ENCODE data around the gene NQO2. TPM values are rescaled to one million over a fixed set of nuclear protein-coding genes. Genes with fewer than 3 reads are reported as not detected.
A peak's percentile ranks its signal among the peaks of the same experiment; 100 is the strongest.
"Not testable (repeated sequence)": the region's sequence is repeated elsewhere in the genome, so short reads cannot be mapped to it uniquely, and the experiment has no call there.

Gene NQO2
- total RNA-seq, 1 donor from 2014 or later, result 11.8 TPM

GRCh38 chr6:3001146-3001772, 1.6 kb downstream of the NQO2 start:
- Histone ChIP-seq H3K27me3 (no peaks in the 10 kb centered on the region), H3K9me3 (no peaks in the 10 kb centered on the region), H3K4me1 (peaks cover 20% of the 10 kb centered on the region), H3K36me3 (peaks cover 0 to 12% of the 10 kb centered on the region in 2 donors), H3K27ac (no peak overlapping the region), H3K4me3 (no peak overlapping the region)
- intact Hi-C loops (cut with DNase I), result no loop called here
- TF ChIP-seq CTCF (IDR thresholded peaks at IDR 0.05) (no peak), POLR2A (IDR thresholded peaks at IDR 0.05) (no peak), POLR2AphosphoS5 (IDR thresholded peaks at IDR 0.05; ENCODE audit: insufficient read depth in 1 of 2, low read depth in 1 of 2) (no peak)
- no peak for DNase-seq (ENCODE audit: extremely low spot score in 2 of 2)

- DNase-seq (ENCODE audit: extremely low spot score in 2 of 2), result no peak
- Histone ChIP-seq H3K36me3 (peaks cover 0 to 16% of the 10 kb centered on the region in 2 donors), H3K27me3 (no peaks in the 10 kb centered on the region), H3K4me3 (no peak overlapping the region), H3K9me3 (no peaks in the 10 kb centered on the region), H3K4me1 (peaks cover 20% of the 10 kb centered on the region), H3K27ac (no peak overlapping the region)
- intact Hi-C loops (cut with DNase I), result no loop called here
- TF ChIP-seq POLR2AphosphoS5 (IDR thresholded peaks at IDR 0.05; ENCODE audit: insufficient read depth in 1 of 2, low read depth in 1 of 2) (peak in 1 of 2 donors; percentile 25), POLR2A (IDR thresholded peaks at IDR 0.05) (no peak), CTCF (IDR thresholded peaks at IDR 0.05) (peak in 1 of 3 experiments; percentile 29)
These were observed 2.1 kb downstream of the NQO2 start for GRCh38 chr6:3001773-3002293.

GRCh38 chr6:3003226-3003625, 3.5 kb downstream of the NQO2 start:
- Histone ChIP-seq H3K36me3 (peaks cover 0 to 24% of the 10 kb centered on the region in 2 donors), H3K4me1 (peaks cover 20% of the 10 kb centered on the region)
- intact Hi-C loops (cut with DNase I); DNase-seq (ENCODE audit: extremely low spot score in 2 of 2); H3K27me3 ChIP-seq; H3K4me3 ChIP-seq; H3K27ac ChIP-seq; H3K9me3 ChIP-seq: not testable (repeated sequence)

- H3K27ac ChIP-seq, result no peak overlapping the region
- H3K27me3 ChIP-seq, result no peaks in the 10 kb centered on the region
- peaks cover 10% of the 10 kb centered on the region for H3K4me1 ChIP-seq
- H3K9me3 ChIP-seq, result no peaks in the 10 kb centered on the region
- DNase-seq (ENCODE audit: extremely low spot score in 2 of 2), result no peak
- no peak overlapping the region for H3K4me3 ChIP-seq
- intact Hi-C loops (cut with DNase I), result no loop called here
- H3K36me3 ChIP-seq, result peaks cover 0 to 30% of the 10 kb centered on the region in 2 donors
- TF ChIP-seq POLR2A (IDR thresholded peaks at IDR 0.05) (no peak), CTCF (IDR thresholded peaks at IDR 0.05) (no peak), POLR2AphosphoS5 (IDR thresholded peaks at IDR 0.05; ENCODE audit: insufficient read depth in 1 of 2, low read depth in 1 of 2) (no peak)
These were observed 5.4 kb downstream of the NQO2 start for GRCh38 chr6:3005077-3005476.

- TF ChIP-seq CTCF (IDR thresholded peaks at IDR 0.05) (no peak), POLR2AphosphoS5 (IDR thresholded peaks at IDR 0.05; ENCODE audit: insufficient read depth in 1 of 2, low read depth in 1 of 2) (no peak), POLR2A (IDR thresholded peaks at IDR 0.05) (no peak)
- no peaks in the 10 kb centered on the region for H3K9me3 ChIP-seq
- H3K4me3 ChIP-seq, result no peak overlapping the region
- peaks cover 2% of the 10 kb centered on the region for H3K4me1 ChIP-seq
- intact Hi-C loops (cut with DNase I), result no loop called here
- no peak overlapping the region for H3K27ac ChIP-seq
- H3K36me3 ChIP-seq, result peaks cover 0 to 36% of the 10 kb centered on the region in 2 donors
- no peak for DNase-seq (ENCODE audit: extremely low spot score in 2 of 2)
- H3K27me3 ChIP-seq, result no peaks in the 10 kb centered on the region
These were observed 6.2 kb downstream of the NQO2 start for GRCh38 chr6:3005874-3006273.
